ENCODE data around the gene LEPROT. TPM values are rescaled to one million over a fixed set of nuclear protein-coding genes. Genes with fewer than 3 reads are reported as not detected.

Gene LEPROT
- total and polyA plus RNA-seq, 2 of the 8 experiments (the other 6 are each of a cell fraction or from before 2014, with no cell fraction given): 25.7 to 27.2 TPM

DNA sequence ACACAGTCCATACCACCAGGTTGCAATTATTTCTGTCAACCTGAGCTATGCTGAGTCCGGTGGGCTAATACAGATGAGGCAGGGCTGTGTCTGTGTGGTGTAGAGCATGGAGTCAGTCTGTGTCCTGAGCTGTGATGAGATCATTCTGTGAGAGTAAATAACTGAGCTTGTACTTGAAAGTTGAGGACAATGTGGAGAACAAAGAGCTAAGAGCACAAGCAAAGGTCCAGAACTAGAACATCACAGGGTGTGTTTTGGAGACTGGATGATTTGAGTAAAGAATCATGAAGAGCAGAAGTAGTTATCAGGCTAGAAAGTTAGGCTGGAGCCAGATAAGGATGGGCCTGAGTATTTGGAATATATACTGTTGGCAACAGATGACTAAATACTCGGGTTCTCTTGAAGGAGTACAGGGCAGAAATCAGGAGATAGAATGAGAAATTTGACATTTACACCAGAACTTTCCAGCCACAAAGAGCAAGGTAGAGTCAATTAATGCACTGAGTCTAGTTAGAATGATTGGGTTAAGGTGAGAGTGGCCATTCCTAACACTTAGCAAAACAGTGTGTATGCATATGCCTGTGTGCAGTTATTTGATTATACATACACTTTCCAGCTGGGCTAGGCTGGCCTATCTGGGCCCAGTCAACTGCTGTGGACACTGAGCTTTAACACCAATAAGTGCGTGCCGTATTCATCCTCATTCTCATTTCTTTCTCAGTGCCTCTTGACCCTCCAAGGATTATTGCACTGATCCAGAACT is 48.8 kb downstream of the LEPROT start:
- no peak overlapping the region for H2AFZ ChIP-seq (ENCODE audit: low read length)
- FAIRE-seq: no peak
- no peak overlapping the region for H3K4ac ChIP-seq (replicated peaks; ENCODE audit: insufficient read length, low read depth, low read length)
- 64% methylated on average over 4 of the region's 4 CpGs; no CpG with 5 or more reads in 1 of the 2 experiments for WGBS, 2 experiments (ENCODE audit: extremely low coverage in 1 of 2, insufficient coverage in 1 of 2, insufficient read length in 1 of 2, insufficient replicate concordance in 2 of 2, low coverage in 1 of 2, low lambda C conversion rate in 2 of 2, missing lambda C conversion rate in 1 of 2)
- H4K8ac ChIP-seq (ENCODE audit: extremely low read depth, insufficient read depth, low read length): no peak overlapping the region
- H3K23me2 ChIP-seq (ENCODE audit: low read depth, low read length): no peaks in the 10 kb centered on the region
- no peak overlapping the region for H2BK5ac ChIP-seq (ENCODE audit: low read depth, low read length)
- no peak overlapping the region for H3K14ac ChIP-seq (ENCODE audit: insufficient read length)
- no peaks in the 10 kb centered on the region for H3K79me2 ChIP-seq (ENCODE audit: control insufficient read depth in 1 of 2, insufficient read depth in 2 of 2, low read length in 2 of 2)
- ChIA-PET CTCF (ENCODE audit: partially characterized antibody) (interaction anchor here (0.6 to 4.3 kb wide), 9 partner anchors 10 to 296 kb away, joined by 3 to 29 read pairs (median 3); no protein-coding TSS in a partner anchor), POLR2A (ENCODE audit: partially characterized antibody) (no interaction called here)
- DNase-seq (ENCODE audit: low read depth in 1 of 2, low spot score in 2 of 2): no peak
- H3K79me1 ChIP-seq (ENCODE audit: low read depth, low read length): no peaks in the 10 kb centered on the region; the same call in 1 of the 2 replicates
- no peaks in the 10 kb centered on the region for H3K36me3 ChIP-seq (ENCODE audit: control insufficient read depth in 2 of 4, insufficient read depth in 4 of 4, low read length in 3 of 4)
- no peak overlapping the region for H3K9ac ChIP-seq (replicated peaks in 1 of 4; ENCODE audit: extremely low read depth in 1 of 4, low read depth in 3 of 4, low read length in 3 of 4)
- no peak overlapping the region for H3K4me3 ChIP-seq (ENCODE audit: extremely low read depth in 1 of 4, insufficient read depth in 2 of 4, low read depth in 3 of 4, low read length in 4 of 4)
- H3K18ac ChIP-seq (ENCODE audit: extremely low read depth, low read length): no peak overlapping the region
- H2BK120ac ChIP-seq (replicated peaks; ENCODE audit: low read depth, low read length): no peak overlapping the region
- no peaks in the 10 kb centered on the region for H3K27me3 ChIP-seq (replicated peaks in 1 of 4; ENCODE audit: control insufficient read depth in 3 of 4, extremely low read depth in 1 of 4, insufficient read depth in 3 of 4, low read length in 3 of 4)
- no peak overlapping the region for H2BK12ac ChIP-seq (ENCODE audit: low read depth, low read length)
- H4K5ac ChIP-seq (ENCODE audit: insufficient read length, low read depth, low read length): no peak overlapping the region
- no peak overlapping the region for H3K4me2 ChIP-seq (ENCODE audit: insufficient read depth in 1 of 2, low read depth in 2 of 2, low read length in 2 of 2)
- H2AK5ac ChIP-seq (ENCODE audit: low read depth, low read length): no peak overlapping the region
- H3K56ac ChIP-seq (replicated peaks; ENCODE audit: insufficient read length, low read depth, low read length): no peak overlapping the region
- H4K20me1 ChIP-seq (replicated peaks in 1 of 2; ENCODE audit: control insufficient read depth in 1 of 2, insufficient read depth in 2 of 2, low read length in 2 of 2): no peaks in the 10 kb centered on the region
- 0 out of 2 replicates have a peak overlapping the region, but pooled peaks have one; percentile 0 for H2BK20ac ChIP-seq (ENCODE audit: low read length)
- H3K4me1 ChIP-seq (replicated peaks in 1 of 4; ENCODE audit: control insufficient read depth in 3 of 4, insufficient read depth in 4 of 4, low read length in 3 of 4): 0 out of 7 replicates have a peak, but pooled peaks cover 0 to 1% (median 0%) of the 10 kb centered on the region in 4 experiments
- no peaks in the 10 kb centered on the region for H3K9me3 ChIP-seq (ENCODE audit: insufficient read depth in 2 of 2, low read depth in 1 of 2, low read length in 1 of 2)
- H2BK15ac ChIP-seq (ENCODE audit: low read length): no peak overlapping the region
- no peak overlapping the region for H3K27ac ChIP-seq (ENCODE audit: low read depth, low read length)
- H4K91ac ChIP-seq (replicated peaks; ENCODE audit: insufficient read length, low read length): no peak overlapping the region
- no peak overlapping the region for H3K23ac ChIP-seq (ENCODE audit: insufficient read length)
- TF ChIP-seq RAD21 (IDR thresholded peaks at IDR 0.05 in 1 of 2, conservative IDR thresholded peaks at IDR 0.05 in 1 of 2; ENCODE audit: low read depth in 2 of 2, low read length in 2 of 2): no peak
- TF ChIP-seq CBX8 (IDR thresholded peaks at IDR 0.05; ENCODE audit: borderline replicate concordance, low read depth, low read length): no peak
- TF ChIP-seq, protein P1, sequence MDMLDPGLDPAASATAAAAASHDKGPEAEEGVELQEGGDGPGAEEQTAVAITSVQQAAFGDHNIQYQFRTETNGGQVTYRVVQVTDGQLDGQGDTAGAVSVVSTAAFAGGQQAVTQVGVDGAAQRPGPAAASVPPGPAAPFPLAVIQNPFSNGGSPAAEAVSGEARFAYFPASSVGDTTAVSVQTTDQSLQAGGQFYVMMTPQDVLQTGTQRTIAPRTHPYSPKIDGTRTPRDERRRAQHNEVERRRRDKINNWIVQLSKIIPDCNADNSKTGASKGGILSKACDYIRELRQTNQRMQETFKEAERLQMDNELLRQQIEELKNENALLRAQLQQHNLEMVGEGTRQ (IDR thresholded peaks at IDR 0.05; ENCODE audit: low read length): no peak
- TF ChIP-seq CHD2 (IDR thresholded peaks at IDR 0.05; ENCODE audit: low read length): no peak
- no peak for TF ChIP-seq POU5F1 (IDR thresholded peaks at IDR 0.05; ENCODE audit: low read depth, low read length)
- TF ChIP-seq HDAC2 (IDR thresholded peaks at IDR 0.05; ENCODE audit: borderline replicate concordance in 1 of 2, low read depth in 2 of 2, low read length in 2 of 2): no peak
- no peak for TF ChIP-seq EZH2 (IDR thresholded peaks at IDR 0.05; ENCODE audit: low read depth, low read length, severe bottlenecking)
- TF ChIP-seq CEBPB (IDR thresholded peaks at IDR 0.05; ENCODE audit: low read depth, low read length): no peak
- TF ChIP-seq JUND (IDR thresholded peaks at IDR 0.05; ENCODE audit: low read length): no peak
- TF ChIP-seq SIX5 (IDR thresholded peaks at IDR 0.05; ENCODE audit: low read depth, low read length): no peak
- no peak for TF ChIP-seq YY1 (IDR thresholded peaks at IDR 0.05; ENCODE audit: low read depth, low read length)

All from H1 (cell line).